Measurements from ENCODE around the gene RAB1B.
"Not testable (repeated sequence)": the region's sequence is repeated elsewhere in the genome, so short reads cannot be mapped to it uniquely, and the experiment has no call there.

The RAB1B gene

GRCh38 chr11:66267379-66268243 is 828 bp upstream of the RAB1B start:
- DNase-seq: peak; percentile 82

GRCh38 chr11:66268952-66269905 is 790 bp downstream of the RAB1B start:
- DNase-seq: peak; percentile 27

GRCh38 chr11:66271816-66272215 is 3.4 kb downstream of the RAB1B start:
- DNase-seq: no peak

- peak; percentile 51 for DNase-seq
These were observed 4.2 kb downstream of the RAB1B start for GRCh38 chr11:66272596-66272995.

- no peak for DNase-seq
These were observed 5.8 kb downstream of the RAB1B start for GRCh38 chr11:66274219-66274618.

GRCh38 chr11:66275396-66275795 is 7.0 kb downstream of the RAB1B start:
- DNase-seq: no peak

- no peak for DNase-seq
These were observed 7.7 kb downstream of the RAB1B start for GRCh38 chr11:66275984-66276612.

- not testable (repeated sequence) for DNase-seq
These were observed 8.2 kb downstream of the RAB1B start for GRCh38 chr11:66276619-66277018.

GRCh38 chr11:66277064-66277463 is 8.6 kb downstream of the RAB1B start:
- DNase-seq: not testable (repeated sequence)

- DNase-seq: no peak
These were observed 9.3 kb downstream of the RAB1B start, which contains the start of gene CNIH2 for GRCh38 chr11:66277471-66278362. Gene CNIH2, plus strand, starts transcription at chr11:66278175. Its CDS starts 282 bp downstream, at chr11:66278457.

GRCh38 chr11:66278363-66279091 is 10.1 kb downstream of the RAB1B start:
- DNase-seq: peak; percentile 73

GRCh38 chr11:66279092-66279734 is 10.8 kb downstream of the RAB1B start:
- DNase-seq: no peak

GRCh38 chr11:66280428-66280827 is 12.0 kb downstream of the RAB1B start:
- DNase-seq: no peak

- no peak for DNase-seq
These were observed 12.6 kb downstream of the RAB1B start for GRCh38 chr11:66281001-66281400.

GRCh38 chr11:66281776-66282467 is 13.5 kb downstream of the RAB1B start:
- no peak for DNase-seq

GRCh38 chr11:66282468-66283455 is 14.3 kb downstream of the RAB1B start:
- peak; percentile 98 for DNase-seq

- no peak for DNase-seq
These were observed 15.1 kb downstream of the RAB1B start for GRCh38 chr11:66283461-66284105.

GRCh38 chr11:66284526-66285078 is 16.2 kb downstream of the RAB1B start:
- no peak for DNase-seq

Data from CD4-positive, alpha-beta T cell treated with Interleukin-4 for 4 hours (primary cell).